Suprapubic skin (tissue), 3 donors: ENCODE data around the gene OSCP1.

ENCODE experiments used
- EP300 ChIP-seq: sonication (generic); formaldehyde crosslinking; IDR thresholded peaks from one replicate; pipeline ENCODE4 v1.6.1; 2017; ENCODE audit warnings: antibody characterized with exemption
- POLR2A ChIP-seq, 2 donors: fragments of 450-650 bp; IDR thresholded peaks; one replicate each; pipeline ENCODE4 v1.6.1; 2017; ENCODE audit warnings: antibody characterized with exemption in 2 of 2, mild to moderate bottlenecking in 2 of 2, moderate library complexity in 2 of 2
- TF ChIP-seq, protein P1 (sequence below), 2 donors: fragments of 200-600 bp in 1 of 2; fragments of 450-650 bp in 1 of 2; sonication (generic) in 1 of 2; IDR thresholded peaks; one replicate each; pipeline ENCODE4 v1.5.1; 2016 to 2019; ENCODE audit warnings: antibody characterized with exemption in 2 of 2, mild to moderate bottlenecking in 1 of 2, moderate library complexity in 1 of 2

DNA sequence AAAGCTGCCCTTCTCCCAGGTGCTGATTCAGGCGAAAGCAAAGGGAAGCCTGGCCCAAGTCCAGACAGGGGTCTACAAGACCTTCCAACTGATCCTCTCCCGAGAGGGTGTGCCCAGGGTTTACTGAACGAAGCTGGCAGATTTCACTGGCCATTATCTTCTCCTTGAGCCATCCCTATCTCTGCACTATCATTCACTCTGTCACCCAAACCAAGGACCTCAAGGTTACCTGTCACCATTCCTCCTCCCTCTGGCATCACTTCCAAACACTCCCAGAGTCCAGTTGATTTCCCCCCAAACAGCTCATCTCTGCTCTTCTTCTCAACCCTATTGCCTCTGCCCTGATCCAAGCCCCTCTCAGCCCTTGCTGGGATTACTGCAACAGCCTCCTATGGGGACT, 69.5 kb downstream of the OSCP1 start:
- TF ChIP-seq EP300 (no peak), POLR2A (IDR thresholded peaks at IDR 0.05) (no peak)
- TF ChIP-seq, protein P1, sequence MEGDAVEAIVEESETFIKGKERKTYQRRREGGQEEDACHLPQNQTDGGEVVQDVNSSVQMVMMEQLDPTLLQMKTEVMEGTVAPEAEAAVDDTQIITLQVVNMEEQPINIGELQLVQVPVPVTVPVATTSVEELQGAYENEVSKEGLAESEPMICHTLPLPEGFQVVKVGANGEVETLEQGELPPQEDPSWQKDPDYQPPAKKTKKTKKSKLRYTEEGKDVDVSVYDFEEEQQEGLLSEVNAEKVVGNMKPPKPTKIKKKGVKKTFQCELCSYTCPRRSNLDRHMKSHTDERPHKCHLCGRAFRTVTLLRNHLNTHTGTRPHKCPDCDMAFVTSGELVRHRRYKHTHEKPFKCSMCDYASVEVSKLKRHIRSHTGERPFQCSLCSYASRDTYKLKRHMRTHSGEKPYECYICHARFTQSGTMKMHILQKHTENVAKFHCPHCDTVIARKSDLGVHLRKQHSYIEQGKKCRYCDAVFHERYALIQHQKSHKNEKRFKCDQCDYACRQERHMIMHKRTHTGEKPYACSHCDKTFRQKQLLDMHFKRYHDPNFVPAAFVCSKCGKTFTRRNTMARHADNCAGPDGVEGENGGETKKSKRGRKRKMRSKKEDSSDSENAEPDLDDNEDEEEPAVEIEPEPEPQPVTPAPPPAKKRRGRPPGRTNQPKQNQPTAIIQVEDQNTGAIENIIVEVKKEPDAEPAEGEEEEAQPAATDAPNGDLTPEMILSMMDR (IDR thresholded peaks at IDR 0.05), result no peak
